GM12865 (cell line): ENCODE results near the gene SPINT2.

Experiments used
- DNase-seq: peaks from one replicate; pipeline ENCODE4 v3.0.0; 2010; ENCODE audit warnings: low read depth
- H3K4me3 ChIP-seq: 2 replicates; pipeline ENCODE4 v1.5.1; 2011; ENCODE audit warnings: mild to moderate bottlenecking, low read depth, low read length, control low read depth
- TF ChIP-seq, protein P1 (sequence below): IDR thresholded peaks from 2 replicates; pipeline ENCODE4 v1.5.1; 2011; ENCODE audit warnings: low read length, control low read depth, low read depth, inconsistent platforms; ENCODE audit not compliant: insufficient read depth; ENCODE audit errors: missing control alignments

SPINT2 gene

DNA sequence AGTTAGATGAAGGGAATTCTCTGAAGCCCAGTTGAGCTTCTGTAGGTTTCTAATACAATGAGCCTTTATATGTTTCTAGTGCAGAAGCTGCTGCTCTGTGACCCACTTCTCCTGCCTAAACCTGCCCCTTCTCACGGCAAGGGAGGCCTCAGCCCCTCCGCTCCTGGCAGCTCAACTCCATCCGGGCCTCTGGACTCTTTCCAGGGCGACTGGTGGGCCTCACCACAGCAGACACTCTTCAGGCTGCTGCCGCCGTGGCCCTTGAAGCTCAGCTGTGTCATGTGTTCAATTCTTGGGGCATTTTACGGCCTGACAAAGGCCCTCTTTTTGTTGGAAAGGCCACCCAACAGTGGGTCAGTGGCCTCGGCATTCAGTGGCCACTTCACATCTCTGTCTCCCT is 29.7 kb downstream of the SPINT2 start:
- DNase-seq: no peak
- TF ChIP-seq, protein P1, sequence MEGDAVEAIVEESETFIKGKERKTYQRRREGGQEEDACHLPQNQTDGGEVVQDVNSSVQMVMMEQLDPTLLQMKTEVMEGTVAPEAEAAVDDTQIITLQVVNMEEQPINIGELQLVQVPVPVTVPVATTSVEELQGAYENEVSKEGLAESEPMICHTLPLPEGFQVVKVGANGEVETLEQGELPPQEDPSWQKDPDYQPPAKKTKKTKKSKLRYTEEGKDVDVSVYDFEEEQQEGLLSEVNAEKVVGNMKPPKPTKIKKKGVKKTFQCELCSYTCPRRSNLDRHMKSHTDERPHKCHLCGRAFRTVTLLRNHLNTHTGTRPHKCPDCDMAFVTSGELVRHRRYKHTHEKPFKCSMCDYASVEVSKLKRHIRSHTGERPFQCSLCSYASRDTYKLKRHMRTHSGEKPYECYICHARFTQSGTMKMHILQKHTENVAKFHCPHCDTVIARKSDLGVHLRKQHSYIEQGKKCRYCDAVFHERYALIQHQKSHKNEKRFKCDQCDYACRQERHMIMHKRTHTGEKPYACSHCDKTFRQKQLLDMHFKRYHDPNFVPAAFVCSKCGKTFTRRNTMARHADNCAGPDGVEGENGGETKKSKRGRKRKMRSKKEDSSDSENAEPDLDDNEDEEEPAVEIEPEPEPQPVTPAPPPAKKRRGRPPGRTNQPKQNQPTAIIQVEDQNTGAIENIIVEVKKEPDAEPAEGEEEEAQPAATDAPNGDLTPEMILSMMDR: no peak
- H3K4me3 ChIP-seq: no peak overlapping the region

DNA sequence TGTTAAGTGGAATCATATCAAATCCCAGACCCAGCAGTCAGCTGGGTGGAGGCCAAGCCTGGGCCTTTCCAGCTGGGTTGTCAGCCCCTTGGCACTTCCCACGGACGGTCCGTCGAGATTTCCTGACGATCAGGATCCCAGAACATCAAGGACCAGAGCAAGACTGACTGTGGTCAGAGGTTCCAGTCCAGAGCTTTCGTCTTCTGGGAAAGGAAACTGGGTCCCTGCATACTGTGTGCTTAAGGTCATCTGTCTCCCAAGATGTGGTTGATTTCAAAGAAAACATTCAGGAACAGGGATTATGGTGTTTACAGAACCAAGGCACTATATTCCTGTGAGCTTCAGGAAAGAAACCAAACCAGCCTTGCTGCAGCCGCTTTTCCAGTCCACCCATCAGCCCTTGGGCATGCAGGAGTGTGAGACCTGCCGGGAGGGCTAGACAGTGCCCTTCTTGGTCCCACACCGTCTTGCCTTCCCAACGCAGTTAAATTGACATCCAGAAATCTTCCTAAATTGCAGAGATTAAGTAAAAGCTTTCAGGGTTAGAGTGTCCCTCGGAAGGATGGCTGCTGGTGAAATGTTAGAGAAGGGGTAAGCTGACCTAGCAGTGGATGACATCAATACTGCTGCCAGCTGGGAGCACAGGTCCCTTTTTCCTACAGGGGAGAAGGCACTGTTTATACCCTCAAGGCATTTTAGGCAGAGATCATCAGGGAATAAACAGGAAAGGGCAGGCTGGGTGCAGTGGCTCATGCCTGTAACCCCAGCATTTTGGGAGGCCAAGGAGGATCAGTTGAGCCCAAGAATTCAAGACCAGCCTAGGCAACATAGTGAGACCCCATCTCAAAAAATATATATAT is 34.7 kb downstream of the SPINT2 start:
- no peak overlapping the region for H3K4me3 ChIP-seq
- DNase-seq: no peak
- TF ChIP-seq, protein P1: no peak

DNA sequence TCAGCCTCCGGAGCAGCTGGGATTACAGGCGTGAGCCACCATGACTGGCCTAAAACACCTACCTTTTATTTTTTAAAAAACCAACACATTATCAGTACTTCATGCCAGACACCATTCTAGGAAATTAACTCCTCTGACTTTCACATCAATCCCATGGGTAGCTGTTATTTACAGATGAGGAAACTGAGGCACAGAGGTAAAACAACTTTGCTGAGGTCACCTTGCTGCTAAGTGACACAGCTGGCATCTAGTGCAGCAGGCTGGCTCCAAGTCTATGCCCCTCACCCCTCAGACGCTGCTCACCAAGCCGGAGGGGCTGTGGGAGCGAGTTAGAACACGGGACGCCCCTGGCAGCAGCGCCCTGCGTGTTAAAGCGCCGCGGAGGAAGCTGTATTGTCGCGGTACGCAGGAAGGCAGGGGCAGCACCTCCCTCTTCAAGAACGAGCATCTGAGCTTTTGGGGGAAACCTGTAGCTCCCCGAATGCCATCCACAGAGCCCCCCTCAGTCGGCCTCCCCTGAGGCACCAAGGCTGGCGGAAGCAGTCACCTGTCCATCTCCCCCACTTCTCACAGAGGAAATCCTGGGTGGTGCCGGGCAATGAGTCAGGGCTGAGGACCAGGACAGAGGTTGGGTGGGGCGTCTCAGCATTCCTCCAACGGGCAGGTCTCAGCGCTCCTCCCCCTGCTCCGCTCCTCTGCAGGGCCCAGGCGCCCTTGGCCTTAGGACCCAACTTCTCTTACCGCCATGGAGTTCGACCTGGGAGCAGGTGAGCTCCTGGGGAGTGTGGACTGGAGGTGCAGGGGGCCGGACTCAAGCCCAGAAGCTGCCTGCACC is 39.4 kb downstream of the SPINT2 start, which contains the start of gene C19orf33:
TSS of gene C19orf33 (plus strand) at position 735 of the 835 bp plus-strand sequence. CDS start at position 746, 11 bp downstream.
- H3K4me3 ChIP-seq: no peak within 1 kb of the TSS
- DNase-seq: no peak
- TF ChIP-seq, protein P1: no peak

DNA sequence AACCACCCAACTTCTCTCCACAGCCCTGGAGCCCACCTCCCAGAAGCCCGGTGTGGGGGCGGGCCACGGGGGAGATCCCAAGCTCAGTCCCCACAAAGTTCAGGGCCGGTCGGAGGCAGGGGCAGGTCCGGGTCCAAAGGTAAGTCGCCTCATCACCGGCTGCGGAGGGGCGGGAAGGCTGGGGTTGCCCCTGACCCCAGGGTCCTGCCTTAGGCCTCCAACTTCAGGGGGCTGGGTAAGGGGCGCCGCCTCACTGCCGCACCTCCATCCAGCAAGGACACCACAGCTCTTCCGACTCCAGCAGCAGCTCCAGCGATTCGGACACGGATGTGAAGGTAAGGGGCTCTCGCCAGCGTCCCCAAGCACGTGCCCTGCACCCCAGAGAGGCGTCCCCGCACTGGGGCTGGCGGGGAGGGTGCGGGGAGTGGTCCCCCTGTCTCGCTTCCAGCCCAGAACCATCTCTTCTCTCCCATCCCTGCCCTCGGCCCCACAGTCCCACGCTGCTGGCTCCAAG is 40.0 kb downstream of the SPINT2 start:
- no peak for DNase-seq
- TF ChIP-seq, protein P1: no peak
- H3K4me3 ChIP-seq: no peak overlapping the region

DNA sequence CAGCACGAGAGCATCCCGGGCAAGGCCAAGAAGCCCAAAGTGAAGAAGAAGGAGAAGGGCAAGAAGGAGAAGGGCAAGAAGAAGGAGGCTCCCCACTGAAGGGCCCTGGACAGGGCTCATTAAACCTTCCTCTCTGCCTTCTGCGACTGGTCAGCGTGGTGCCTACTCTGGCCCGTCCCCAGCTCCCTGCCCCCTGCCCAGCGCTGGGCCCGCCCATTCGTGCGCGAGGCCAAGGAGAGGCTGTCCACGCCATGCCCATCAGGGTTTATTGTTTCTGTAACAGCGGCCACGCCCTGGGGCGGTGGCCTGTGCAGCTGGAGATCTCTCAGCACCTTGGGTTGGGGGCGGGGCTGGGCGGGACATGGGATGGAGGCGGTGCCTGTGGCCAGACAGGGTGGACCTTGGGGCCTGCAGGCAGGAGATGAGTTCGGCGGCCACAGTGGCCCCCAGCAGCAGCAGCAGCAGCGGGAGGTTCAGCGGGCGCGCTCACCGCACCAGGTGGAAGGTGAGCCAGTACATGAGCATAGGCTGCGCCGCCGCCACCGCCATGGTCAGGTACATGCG is 40.6 kb downstream of the SPINT2 start:
- DNase-seq: no peak
- TF ChIP-seq, protein P1: no peak
- no peak overlapping the region for H3K4me3 ChIP-seq

DNA sequence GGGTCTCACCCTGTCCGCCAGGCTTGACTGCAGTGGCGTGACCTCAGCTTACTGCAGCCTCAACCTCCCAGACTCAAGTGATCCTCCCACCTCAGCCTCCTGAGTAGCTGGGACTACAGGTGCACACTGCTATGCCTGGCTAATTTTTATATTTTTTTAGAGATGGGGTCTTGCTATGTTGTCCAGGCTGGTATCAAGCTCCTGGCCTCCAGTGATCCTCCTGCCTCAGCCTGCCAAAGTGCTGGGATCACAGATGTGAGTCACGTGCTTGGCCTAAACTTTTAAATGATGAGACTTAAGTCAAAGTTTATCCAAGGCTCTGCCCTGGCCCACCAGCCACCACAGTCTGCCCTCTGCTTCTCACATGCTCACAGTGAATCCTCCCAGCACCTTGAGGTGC is 41.9 kb downstream of the SPINT2 start:
- no peak for DNase-seq
- no peak overlapping the region for H3K4me3 ChIP-seq
- TF ChIP-seq, protein P1: no peak
